NAMALWA (cell line): ENCODE data around the gene HIC2.
"Not testable (repeated sequence)": the region's sequence is repeated elsewhere in the genome, so short reads cannot be mapped to it uniquely, and the experiment has no call there.

Source experiments
- DNase-seq: peaks from one replicate; pipeline ENCODE4 v3.0.0-alpha.2; 2015; ENCODE audit warnings: low spot score

The HIC2 gene

DNA sequence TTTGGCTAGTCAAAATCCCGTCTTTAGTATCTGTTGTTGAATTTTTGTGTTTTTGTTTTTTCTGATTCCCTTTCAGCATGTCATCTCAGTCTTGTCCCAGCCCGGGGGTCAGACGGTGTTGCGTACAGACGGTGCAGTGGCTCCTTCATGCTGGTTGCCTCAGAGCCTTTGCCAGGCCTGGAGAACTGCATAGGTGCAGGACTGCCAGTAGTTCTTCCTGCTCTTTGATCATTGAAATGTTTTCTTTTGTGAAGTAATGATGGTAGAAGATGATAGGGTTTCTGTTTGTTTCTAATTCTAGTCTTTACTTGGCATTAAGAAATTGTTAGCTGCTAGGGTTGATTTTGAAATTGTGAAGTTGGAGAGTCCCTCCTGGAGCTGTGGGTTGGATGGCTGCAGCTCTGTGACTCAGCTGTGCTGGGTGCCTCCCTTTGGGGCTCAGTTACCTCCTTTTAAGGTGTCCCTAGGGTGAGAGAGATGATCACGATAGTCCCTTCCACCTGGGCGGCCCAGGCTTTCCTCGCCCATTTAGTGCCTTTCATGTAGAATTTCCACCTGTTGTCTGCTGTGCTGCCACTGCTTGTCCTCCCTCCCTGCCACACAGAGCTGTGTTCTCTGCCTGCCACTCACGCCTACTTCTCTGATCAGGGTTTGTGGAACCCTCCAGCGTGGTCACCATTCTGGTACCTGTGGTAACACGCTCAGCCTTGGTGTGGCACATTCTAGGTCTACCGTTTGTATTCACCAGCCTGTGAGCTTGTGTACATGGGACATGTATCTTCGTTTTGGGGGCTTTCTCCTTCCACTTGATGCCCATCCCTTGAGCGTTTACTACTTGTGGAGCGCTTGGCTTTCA is 17.4 kb downstream of the HIC2 start:
- DNase-seq, result not testable (repeated sequence)

DNA sequence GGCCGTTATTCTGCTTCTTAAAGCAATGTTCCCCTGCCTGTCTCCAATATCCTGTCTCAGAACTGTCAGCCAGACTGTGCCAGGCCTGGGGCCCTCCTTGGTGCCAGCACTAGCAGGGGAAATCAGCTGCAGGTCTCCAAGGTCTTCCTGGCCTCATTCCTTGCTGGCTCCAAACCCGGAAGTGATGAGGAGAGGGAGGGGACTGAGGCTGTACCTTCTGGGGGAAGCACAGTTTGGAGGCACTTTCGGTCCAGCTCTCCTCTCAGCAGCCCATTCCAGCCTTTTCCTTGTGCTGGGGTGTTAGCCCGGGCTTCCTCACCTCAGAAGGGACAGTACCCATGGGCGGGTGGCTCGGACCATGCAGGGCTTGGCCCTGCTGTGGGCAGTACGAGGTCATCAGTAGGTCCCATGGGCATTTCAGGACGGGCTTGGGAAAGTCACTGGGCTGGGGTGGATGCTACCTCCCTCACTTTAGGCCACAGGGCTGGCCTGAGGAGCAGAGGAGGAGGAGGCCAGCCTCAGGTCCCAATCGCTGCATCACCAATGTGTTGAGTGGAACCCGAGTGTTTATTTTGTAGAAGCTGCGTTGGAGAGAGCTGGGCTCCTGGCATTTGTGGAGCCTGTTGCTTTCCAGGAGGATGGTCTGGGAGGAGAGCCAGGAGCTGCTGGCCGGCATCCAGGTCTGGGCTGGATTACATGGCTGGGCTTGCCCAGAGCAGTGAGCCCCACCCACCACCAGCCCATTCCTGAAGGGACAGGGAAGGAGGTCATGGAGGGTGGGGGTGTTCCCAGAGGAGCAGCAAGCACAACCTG is 19.0 kb downstream of the HIC2 start:
- DNase-seq, result not testable (repeated sequence)

DNA sequence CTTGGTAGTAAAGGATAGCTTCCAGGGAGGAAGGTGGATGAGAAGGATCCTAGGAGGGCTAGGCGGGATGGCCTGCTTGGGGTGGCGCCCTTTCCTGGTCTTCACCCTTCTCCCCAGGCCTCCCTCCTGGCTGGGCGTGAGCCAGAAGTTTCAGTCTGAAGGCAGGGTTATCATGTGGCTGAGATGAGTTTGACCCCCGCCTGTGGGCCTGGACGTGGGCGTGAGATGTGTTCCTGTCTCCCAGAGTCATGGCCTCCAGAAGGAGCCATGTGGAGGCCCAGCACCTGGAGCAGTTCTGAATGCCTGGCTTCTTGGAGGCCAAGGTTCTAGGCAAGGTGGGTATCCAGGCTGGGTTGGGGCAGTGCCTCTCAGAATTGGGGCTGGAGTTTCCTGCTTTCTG is 20.8 kb downstream of the HIC2 start:
- not testable (repeated sequence) for DNase-seq

DNA sequence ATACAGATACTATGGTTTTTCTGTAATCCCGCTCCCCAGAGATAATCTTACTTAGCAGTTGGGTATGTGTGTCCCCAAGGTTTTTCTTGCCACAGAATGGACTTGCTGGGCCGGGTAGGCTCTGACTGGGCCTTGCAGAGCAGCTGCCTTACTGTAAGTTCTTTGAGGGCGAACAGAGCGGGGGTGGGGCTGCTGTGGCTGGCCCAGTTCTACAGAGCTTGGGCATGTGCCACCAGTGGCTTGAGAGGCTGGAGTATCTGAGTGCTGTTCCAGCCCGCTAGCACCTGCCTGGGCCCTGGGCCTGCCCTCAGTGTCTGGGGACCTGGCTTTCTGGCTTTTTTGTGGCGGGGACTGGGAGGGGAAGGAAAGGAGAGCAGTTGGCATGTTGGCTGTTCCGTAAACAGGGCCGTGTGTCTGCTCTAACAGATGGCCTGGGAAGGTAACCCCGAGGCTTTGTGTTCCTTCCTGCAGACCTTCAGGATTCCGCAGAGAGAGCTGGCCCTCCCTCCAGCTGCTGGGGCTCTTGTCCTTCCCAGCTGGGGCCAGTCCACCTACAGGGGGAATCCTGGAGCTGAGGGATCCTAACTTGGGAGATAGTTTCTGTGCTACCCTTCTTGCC is 23.0 kb downstream of the HIC2 start:
- DNase-seq, result not testable (repeated sequence)

DNA sequence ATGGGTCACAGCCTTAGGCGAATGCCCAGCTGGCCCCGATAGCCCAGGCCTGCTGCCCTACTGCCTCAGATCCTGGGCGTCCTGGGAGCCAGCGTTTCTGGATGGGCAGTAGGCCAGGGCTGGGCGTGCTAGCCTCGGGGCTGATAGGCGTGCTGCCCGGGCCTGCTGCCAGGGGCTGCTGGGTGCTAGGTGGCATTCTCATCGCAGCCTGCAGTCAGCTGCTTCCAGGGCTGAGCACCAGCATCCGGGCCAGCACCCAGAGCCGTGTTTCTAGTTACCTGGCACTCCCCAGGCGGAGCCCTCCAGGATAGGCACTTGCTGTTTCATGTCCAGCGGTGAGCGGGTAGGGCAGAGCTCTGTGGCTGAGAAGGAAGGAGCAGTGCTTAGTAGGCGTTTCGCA is 23.5 kb downstream of the HIC2 start:
- not testable (repeated sequence) for DNase-seq

DNA sequence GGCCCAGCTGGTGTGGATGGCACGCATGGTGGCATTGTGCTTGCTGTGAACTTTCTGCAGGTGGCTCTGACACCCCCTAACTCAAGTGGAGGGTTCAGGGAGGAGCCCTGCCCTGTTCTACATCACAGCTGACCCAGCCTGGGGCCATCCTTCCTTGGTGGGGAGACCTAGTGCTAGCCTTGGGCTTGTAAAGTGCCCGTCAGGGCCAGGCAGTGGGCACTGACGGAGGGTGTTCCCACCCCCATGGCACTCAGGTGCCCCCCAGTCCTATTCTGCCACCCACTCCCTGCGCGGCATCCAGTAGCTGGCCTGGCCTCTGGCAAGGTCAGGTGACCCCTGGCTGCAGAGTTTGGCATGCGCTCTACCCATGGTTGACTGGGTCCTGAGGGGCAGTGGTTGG is 24.0 kb downstream of the HIC2 start:
- DNase-seq, result not testable (repeated sequence)

DNA sequence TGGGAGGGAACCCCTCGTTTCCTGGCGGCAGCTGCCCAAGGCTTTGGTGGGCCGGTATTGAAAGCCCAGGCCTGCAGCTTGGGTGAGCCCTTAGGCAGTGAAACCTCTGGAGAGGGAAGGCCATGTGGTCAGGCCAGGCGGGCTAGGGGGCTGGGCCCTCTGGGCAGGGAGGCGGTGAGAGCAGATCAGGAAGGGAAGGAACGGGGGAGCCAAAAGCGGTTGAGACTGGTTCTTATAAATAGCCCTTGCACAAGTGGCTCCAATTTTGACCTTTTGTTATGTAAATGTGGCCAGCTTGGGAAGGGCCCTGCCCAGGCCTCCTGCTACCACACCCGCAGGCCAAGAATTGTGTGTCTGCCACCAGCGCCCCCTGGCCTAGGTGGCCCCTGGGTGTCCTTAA is 25.0 kb downstream of the HIC2 start:
- DNase-seq, result not testable (repeated sequence)

DNA sequence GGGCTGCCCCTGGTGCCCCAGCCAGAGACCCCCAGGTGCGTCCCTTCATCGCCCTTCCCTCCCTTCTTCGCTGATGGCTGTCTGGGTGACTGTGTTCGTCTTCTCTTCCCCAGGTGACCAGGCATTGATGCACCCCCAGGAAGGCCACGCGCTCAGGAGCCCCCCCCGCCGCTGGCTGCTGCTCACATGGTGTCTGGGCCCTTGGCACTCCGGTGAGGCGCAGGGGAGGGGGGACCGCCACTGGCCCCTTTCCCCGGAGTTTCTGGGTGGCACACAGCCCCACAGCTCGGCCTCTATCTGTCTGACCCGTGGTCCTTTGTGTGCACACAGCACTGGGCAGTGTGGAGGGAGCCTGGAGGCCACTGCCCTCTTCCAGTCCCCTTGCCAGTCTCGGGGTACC is 25.5 kb downstream of the HIC2 start:
- DNase-seq, result not testable (repeated sequence)

DNA sequence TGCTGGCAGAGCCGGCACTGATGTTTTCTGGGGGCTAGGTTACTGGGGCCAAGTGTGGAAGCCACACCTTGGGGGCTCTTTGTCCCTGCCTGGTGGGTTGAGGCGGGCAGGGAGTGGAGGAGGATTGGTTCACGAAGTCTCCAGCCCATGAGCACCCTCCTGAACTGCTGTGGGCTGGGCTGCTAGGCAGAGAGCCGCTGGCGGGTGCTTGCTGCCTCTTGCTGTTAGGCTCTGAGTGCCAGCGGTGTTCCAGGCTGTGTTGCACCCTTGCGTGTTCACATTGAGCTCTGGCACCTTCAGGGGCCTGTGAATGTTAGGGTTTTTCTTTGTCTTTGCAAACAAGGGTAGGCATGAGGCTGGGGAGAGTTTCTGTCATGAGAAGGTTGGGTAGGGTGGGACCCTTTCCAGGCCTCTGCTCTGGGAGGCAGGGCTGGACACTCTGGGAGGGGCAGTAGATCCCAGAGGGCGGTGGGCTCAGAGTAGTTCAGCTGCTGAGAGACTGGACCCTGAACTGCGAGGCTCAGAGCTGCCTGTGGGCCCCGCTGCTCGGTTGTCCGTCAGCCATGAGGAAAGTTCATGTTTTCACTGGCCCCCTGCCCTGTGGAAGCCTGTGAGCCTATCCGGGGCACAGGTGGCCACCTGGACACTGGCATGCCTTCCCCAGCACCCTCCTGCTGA is 26.0 kb downstream of the HIC2 start:
- DNase-seq, result no peak

DNA sequence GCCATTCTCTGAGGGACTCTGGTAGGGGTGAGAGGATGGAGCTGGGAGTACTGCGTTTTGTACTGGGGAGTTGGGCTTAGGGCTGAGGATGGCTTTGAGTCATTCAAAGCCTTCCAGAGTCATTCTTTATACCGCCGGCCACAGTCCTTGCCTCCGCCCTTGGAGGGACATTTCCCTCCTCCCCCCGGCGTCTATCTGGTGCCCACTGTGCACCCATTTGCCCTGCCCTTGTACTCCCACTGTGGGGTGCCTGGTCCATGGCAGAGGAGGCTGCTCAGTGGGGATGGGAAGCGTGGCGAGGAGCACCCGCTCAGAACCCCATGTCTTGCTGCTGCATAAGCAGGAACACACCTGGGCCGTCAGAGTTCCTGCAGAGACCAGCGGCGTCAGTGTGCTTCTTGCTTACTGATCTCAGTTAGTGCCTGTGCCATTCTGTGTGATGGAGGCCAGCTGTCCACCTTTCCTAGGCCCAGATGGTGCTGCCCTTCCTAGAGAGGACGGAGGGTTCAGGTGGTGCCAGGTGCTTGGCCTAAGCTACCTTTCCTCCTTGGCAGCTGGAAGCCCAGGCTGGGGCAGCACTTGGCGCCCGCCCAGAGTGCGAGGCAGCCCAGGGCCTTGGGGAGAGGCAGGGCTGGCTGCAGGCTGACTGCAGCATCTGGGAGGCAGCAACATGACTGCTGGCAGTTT is 26.7 kb downstream of the HIC2 start:
- no peak for DNase-seq

DNA sequence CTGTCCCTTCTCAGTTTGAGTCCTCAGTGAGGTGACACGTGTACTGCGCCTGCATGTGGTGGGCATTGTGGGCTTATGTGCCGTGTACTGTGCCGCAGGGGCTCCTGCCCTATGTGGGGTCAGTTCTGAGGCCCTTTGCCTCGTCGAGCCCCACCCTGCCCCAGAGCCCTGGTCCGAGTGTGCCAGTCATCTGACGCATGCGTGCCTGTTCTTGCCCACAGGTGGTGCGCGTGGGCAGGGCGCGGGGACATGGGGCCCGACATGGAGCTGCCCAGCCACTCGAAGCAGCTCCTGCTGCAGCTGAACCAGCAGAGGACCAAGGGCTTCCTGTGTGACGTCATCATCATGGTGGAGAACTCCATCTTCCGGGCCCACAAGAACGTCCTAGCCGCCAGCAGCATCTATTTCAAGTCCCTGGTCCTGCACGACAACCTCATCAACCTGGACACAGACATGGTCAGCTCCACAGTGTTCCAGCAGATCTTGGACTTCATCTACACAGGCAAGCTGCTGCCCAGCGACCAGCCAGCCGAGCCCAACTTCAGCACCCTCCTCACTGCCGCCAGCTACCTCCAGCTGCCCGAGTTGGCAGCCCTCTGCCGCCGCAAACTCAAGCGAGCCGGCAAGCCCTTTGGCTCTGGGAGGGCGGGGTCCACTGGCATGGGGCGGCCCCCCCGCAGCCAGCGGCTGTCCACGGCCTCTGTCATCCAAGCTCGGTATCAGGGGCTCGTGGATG is 27.7 kb downstream of the HIC2 start:
- DNase-seq, result no peak

DNA sequence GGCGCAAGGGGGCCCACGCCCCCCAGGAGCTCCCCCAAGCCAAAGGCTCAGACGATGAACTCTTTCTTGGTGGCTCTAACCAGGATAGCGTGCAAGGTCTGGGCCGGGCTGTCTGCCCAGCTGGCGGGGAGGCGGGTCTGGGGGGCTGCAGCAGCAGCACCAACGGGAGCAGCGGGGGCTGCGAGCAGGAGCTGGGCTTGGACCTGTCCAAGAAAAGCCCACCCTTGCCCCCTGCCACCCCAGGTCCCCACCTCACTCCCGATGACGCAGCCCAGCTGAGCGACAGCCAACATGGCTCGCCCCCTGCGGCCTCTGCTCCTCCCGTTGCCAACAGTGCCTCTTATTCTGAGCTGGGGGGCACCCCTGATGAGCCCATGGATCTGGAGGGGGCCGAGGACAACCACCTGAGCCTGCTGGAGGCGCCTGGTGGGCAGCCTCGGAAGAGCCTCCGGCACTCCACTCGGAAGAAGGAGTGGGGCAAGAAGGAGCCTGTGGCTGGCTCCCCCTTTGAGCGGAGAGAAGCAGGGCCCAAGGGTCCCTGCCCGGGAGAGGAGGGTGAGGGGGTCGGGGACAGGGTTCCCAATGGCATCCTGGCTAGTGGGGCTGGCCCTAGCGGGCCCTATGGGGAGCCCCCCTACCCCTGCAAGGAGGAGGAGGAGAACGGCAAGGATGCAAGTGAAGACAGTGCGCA is 28.4 kb downstream of the HIC2 start:
- no peak for DNase-seq

DNA sequence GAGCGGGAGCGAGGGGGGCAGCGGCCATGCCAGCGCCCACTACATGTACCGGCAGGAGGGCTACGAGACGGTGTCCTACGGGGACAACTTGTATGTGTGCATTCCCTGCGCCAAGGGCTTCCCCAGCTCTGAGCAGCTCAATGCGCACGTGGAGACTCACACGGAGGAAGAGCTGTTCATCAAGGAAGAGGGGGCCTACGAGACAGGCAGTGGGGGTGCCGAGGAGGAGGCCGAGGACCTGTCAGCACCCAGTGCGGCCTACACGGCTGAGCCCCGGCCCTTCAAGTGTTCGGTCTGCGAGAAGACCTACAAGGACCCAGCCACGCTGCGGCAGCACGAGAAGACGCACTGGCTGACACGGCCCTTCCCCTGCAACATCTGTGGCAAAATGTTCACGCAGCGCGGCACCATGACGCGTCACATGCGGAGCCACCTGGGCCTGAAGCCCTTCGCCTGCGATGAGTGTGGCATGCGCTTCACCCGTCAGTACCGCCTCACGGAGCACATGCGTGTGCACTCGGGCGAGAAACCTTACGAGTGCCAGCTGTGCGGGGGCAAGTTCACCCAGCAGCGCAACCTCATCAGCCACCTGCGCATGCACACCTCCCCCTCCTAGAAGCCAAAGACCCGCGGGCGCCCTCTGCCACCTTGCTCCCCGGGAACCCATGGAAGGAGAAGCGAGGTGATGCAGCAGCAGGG is 29.1 kb downstream of the HIC2 start:
- DNase-seq, result no peak

DNA sequence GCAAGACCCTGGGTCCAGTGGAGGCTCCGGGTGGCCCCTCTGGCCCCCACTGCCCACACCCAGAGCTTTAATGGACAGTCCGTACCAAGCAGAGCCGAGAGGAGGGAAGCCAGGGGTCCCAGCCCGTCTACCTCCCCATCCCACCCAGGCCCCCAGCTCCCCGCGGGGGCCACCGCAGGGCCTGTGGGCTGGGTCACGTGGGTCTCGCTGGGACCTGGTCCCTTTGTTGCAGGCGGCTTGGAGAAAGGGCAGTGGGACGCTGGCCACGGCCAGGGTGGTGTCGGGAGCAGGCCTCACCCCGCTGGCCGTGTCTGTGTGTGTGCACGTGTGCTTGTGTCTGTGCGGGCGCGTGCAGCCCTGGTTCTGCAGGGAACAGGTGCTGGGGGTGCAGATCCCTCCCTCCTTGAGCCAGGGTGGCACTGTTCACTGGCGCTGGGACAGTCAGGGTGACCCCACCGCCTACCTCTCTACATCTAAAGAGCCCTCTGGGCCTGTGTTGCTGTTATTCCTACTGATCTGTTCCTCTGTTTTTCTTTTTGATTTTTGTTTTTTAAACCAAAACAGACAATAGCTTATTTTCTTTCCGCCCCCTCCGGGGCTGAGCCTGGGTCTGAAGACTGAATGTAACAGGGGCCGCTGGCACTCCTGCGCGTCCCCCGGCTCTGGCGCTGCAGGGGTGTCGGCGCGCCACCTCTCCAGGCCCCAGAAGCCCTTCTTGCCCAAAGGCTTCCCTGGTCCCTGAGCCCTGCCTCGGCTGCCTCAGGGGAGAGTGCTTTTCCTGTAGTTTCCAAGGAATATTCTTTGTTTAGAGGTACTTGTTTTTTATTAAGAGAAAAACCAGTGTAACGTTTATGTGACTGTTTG is 29.9 kb downstream of the HIC2 start:
- no peak for DNase-seq

DNA sequence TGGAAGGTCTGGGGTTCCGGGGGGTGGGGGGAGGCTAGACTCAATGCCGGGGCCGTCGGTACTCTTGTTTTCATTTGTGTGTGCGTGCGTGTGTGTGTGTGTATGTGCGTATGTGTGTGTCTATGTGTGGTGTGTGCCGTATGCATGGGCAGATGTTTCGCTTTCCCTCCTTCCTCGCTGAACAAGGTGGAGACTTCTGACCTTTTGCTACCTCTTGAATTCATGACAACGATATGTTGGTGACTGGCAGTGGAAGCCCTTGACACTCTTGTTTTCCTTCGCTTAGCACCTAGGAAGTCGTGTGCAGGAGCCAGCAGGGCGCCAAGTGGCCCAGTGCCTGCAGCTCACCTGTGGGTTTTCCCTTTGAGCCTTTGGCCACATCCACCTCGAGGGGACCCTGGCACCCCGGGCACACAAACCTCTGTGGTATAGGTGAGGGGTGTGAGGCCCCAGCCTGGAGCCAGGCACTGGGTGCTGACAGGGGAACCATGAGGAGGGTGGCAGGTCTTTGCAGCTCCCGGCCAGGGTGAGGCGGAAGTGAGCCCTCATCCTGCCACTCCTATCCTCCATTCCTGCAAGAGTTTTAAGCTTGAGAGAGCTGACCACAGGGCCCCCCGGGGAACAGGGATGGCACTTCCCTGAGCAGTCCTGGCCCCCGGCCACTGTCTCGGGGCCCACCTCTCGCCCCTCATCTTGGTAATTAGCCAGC is 30.7 kb downstream of the HIC2 start:
- no peak for DNase-seq

DNA sequence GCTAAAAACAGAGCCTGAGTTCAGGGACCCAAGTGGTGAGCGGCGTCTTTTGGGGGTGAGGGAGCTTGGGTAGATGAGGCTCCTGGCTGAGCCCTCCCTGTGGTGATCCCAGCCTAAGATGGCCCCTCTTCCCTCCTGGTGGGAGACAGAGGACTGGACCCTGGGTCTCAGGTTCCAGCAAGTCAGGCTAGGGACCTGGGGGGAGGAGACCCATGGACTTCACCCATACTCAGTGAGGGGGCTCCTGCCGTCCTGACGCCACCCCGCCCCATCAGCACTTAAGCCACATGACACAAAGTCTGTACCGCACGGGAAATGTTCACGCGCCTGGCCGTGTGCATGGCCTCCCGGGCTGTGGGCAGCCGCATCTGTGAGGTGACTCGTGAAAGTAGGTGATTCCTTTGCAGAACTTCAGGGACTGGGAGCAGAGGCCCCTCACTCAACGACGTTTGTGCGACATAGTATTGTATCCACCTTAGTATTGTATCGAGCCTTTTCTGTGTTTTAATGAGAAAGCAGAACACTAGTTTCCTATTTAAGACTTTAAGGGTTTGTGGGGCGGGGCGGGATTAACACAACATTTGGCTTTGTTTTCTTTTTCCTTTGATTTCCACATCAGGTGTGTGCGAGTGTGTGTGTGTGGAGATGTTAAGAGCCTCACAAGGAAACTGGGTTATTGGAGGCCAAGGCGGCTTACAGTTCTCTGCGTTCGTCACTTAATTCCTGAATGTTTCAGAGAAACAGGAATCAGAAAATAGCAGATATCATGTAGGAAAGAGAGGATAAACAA is 31.7 kb downstream of the HIC2 start:
- no peak for DNase-seq
